ENCODE data around the gene PLPPR4.
"Not testable (repeated sequence)": the region's sequence is repeated elsewhere in the genome, so short reads cannot be mapped to it uniquely, and the experiment has no call there.

The PLPPR4 gene

GRCh38 chr1:99269321-99269720, 5.0 kb downstream of the PLPPR4 start:
- DNase-seq (ENCODE audit: low read depth) = no peak

- DNase-seq (ENCODE audit: low read depth) = no peak
These were observed 6.4 kb downstream of the PLPPR4 start for GRCh38 chr1:99270646-99271045.

- no peak for DNase-seq (ENCODE audit: low read depth)
These were observed 7.0 kb downstream of the PLPPR4 start for GRCh38 chr1:99271249-99271648.

GRCh38 chr1:99277066-99277465, 12.8 kb downstream of the PLPPR4 start:
- no peak for DNase-seq (ENCODE audit: low read depth)

GRCh38 chr1:99279525-99279924, 15.2 kb downstream of the PLPPR4 start:
- no peak for DNase-seq (ENCODE audit: low read depth)

GRCh38 chr1:99281105-99281504, 16.8 kb downstream of the PLPPR4 start:
- no peak for DNase-seq (ENCODE audit: low read depth)

GRCh38 chr1:99282536-99282935, 18.2 kb downstream of the PLPPR4 start:
- no peak for DNase-seq (ENCODE audit: low read depth)

- not testable (repeated sequence) for DNase-seq (ENCODE audit: low read depth)
These were observed 19.2 kb downstream of the PLPPR4 start for GRCh38 chr1:99283521-99283920.

GRCh38 chr1:99292886-99293285, 28.6 kb downstream of the PLPPR4 start:
- DNase-seq (ENCODE audit: low read depth) = no peak

- DNase-seq (ENCODE audit: low read depth) = no peak
These were observed 33.6 kb downstream of the PLPPR4 start for GRCh38 chr1:99297923-99298322.

GRCh38 chr1:99304725-99305282, 40.5 kb downstream of the PLPPR4 start:
- no peak for DNase-seq (ENCODE audit: low read depth)

GRCh38 chr1:99305626-99306025, 41.3 kb downstream of the PLPPR4 start:
- DNase-seq (ENCODE audit: low read depth) = no peak

GRCh38 chr1:99306056-99306455, 41.8 kb downstream of the PLPPR4 start:
- no peak for DNase-seq (ENCODE audit: low read depth)

GRCh38 chr1:99306644-99307043, 42.4 kb downstream of the PLPPR4 start:
- DNase-seq (ENCODE audit: low read depth) = no peak

GRCh38 chr1:99315305-99315704, 51.0 kb downstream of the PLPPR4 start:
- no peak for DNase-seq (ENCODE audit: low read depth)

- DNase-seq (ENCODE audit: low read depth) = no peak
These were observed 62.1 kb downstream of the PLPPR4 start for GRCh38 chr1:99326215-99326949.

GRCh38 chr1:99327357-99327756, 63.1 kb downstream of the PLPPR4 start:
- DNase-seq (ENCODE audit: low read depth) = no peak

GRCh38 chr1:99328171-99328570, 63.9 kb downstream of the PLPPR4 start:
- DNase-seq (ENCODE audit: low read depth) = no peak

GRCh38 chr1:99331083-99331482, 66.8 kb downstream of the PLPPR4 start:
- DNase-seq (ENCODE audit: low read depth) = no peak

- no peak for DNase-seq (ENCODE audit: low read depth)
These were observed 67.3 kb downstream of the PLPPR4 start for GRCh38 chr1:99331636-99332035.

GRCh38 chr1:99332561-99332960, 68.3 kb downstream of the PLPPR4 start:
- DNase-seq (ENCODE audit: low read depth) = no peak

GRCh38 chr1:99334991-99335390, 70.7 kb downstream of the PLPPR4 start:
- no peak for DNase-seq (ENCODE audit: low read depth)

GRCh38 chr1:99347041-99347684, 82.9 kb downstream of the PLPPR4 start:
- no peak for DNase-seq (ENCODE audit: low read depth)
